ENCODE results near the gene ARF3.
A peak's percentile ranks its signal among the peaks of the same experiment; 100 is the strongest.

The ARF3 gene

DNA sequence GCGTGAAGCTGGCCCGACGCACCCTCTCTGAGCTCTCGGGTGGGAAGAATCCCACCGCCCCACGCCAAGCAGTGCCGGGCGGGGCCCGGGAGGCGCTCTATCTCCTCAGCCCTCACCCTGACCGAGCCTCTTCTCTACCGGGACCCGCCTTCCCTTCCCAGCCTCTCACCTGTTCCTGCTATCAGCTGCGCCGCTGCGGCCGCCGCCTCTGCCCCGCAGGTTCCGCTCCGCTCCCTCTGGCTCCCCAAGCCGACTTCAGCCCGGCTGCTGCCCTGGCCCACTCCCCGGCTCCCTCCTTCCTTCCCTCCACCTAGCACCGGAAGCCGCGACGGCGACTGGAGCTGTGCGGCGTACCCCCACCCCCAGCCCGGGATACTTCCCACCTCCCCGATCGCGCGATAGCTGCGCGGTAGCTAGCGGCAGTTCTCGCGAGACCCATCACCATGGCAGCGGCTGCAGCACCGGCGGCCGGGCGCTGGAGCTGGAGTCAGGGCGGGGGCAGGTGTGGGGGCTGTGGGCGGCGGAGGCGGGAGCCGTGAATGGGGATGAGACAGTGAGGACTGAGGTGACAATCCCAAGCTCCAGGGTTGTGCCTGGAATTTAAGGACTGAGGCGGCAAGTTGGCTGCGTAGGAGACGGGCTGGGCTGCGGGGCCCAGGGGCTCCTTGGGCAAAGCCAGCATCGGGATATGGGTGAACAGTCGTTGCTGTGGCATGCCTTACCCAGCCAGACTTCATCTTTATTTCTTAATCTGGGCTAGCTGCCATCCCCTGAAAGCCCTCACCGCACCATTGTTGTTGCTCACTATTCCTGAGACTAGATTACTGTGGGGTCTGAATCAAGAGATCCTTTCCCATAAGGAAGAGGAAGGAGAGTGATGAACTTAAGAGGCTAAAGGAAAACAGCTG, at the start of gene ARF3:
ARF3 (minus strand) TSS at position 347 of the 908 bp plus-strand sequence. CDS start 16,392 bp downstream, outside the sequence.
- DNase-seq (ENCODE audit: low spot score), result peak; percentile 97

GRCh38 chr12:49000346-49000745, 43.1 kb upstream of the ARF3 start:
- no peak for DNase-seq (ENCODE audit: low spot score)

DNA sequence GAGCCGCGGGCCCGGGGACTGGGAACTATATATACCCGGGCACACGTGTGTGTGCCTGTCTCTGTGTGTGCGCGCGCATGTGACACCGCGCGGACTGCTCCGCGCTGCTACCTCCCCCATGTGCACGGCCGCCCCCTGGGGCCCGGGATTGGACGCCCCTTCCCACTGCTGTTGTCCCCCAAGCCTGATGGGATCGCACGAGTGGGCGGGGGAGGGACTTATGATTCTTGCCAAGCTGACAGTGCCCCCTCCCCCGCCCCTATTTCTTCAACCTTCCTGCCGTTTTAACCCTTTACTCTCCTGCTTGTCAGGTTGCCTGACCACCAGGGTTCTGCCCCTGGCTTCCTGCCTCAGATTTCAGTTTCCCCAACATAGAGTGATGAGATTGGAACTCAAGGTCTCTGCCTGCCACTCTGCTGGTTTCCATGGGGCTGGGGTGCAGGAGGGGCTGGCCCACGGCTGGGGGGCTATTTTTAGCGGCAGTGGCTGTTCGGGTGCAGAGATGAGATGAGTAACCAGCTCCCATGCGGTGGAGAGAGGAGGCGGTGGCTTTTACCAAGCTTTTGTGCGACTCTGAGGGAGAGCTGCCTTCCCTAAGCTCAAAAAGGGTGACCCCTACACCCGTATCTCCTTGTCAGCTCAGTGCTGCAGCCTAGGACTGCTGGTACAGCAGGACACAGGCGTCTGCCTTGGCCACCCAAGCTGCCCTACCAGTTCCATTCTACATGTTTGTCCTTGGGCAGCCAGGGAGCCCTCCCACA, 42.3 kb upstream of the ARF3 start, which contains the start of gene DDN:
DDN (minus strand) TSS at position 5 of the 761 bp plus-strand sequence. CDS start 88 bp downstream, outside the sequence.
- peak; percentile 58 for DNase-seq (ENCODE audit: low spot score)

DNA sequence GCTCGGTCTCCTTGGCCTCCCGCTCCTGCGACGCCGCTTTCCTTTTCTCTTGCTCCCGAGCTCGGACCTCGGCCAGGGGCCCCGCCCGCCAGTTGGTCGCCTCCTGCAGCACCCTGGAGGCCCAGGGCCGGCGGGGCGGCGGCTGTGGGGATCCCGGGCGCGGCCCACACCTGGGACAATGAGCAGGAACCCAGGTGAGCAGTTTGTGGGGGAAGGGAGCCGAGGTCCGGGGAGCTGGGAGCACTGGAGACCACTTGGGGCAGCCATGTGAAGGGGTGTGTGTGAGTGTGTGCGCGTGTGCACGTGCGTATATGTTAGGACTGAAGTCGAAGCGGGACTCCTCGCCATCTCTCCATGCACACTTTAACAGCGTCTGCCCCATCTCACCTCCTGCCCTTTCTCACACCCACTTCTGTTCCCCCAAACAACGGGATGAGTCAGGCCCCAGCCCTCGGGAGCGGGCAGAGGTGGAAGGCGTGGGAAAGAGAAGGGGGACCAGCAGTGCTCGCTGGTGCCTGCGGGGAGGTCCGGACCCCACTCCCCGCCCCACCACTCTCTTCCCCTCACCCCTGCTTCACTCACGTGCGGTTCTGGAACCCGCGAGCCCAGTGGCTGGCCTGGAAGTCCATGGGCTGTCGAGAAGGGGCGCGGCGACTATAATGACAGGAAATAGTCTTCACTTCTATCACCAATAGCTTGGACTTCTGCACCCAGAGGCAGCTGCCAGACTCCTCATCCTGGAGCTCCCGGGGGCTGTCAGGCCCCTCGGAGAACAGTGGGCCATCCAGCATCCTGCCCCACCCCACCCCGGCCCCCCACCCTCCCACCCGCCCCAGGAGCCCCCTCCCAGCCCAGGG, 41.4 kb upstream of the ARF3 start:
- DNase-seq (ENCODE audit: low spot score), result no peak

- peak; percentile 63 for DNase-seq (ENCODE audit: low spot score)
These were observed 40.6 kb upstream of the ARF3 start for GRCh38 chr12:48997719-48998496.

- peak; percentile 81 for DNase-seq (ENCODE audit: low spot score)
These were observed 39.8 kb upstream of the ARF3 start for GRCh38 chr12:48996794-48997718.

DNA sequence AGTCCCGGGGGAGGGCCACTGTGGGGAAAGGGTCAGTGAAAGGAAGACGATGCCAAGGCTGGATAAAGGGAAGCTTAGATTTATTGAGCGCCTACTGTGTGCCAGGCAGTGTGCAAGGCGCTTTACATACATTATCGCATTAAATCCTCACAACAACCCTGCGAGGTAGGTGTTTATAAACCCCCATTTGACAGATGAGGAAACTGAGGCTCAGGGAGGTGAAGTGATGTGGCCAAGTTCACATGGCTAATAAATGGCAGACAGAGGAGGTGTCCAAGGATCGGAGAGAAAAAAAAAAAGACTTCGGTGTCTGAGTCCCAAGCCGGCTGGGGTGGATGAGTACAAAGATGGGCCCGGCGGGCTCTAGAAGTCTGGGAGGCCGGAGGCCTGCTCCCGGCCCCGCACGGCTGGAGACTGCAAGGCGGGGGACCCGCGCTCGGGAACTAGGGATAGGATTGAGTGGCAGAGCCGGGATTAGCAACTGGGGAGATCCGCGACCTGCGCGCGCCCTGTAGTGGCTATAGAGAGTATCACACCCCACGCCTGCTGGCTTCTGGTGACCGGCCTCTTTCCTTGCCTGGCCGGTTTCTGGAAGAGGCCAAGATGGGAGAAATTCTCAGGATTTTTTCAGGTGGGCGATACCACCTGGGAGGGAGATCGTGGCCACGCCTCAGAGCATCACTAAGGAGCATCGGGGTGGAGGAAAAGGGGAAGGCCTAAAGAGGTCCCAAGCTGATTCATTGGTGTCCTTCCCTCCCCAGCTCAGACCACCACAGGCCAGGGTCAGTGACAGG, 38.0 kb upstream of the ARF3 start:
- DNase-seq (ENCODE audit: low spot score), result peak; percentile 97

DNA sequence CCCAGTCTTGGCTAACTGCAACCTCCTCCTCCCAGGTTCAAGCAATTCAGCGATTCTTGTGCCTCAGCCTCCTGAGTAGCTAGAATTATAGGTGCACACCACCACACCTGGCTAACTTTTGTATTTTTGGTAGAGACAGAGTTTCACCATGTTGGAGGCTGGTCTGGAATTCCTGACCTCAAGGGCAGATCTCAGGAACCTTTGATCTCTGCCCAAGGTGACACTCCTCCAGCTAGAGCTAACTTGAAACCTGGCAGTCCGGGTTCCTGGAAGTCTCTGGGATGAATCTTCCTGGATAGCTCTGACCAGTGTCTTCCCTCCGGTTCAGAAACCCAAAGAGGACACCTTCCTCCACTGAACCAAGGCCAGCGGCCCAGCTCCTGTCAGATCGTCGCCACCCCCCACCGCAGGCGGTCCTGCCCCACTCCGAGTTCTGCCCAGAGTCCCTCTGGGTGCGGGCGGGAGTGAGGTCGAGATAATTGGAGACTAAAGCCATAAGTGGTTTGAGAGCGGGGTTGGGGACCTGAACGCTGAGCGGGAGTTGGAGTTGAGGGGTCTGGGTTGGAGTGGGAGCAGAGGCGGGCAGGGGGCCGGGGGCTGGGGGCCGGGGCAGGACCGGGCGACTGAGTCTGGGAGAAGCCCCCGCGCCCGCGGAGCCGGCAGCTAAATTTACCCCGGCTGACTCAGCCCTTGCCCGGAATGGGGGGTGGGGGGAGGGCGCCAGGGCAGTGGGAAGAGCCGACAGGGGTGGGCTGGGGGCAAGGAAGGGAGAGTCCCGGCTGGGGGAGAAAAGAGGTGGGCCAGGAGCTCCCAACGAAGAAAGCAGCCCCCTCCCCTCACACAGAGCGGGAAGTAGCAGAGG, 37.2 kb upstream of the ARF3 start:
- no peak for DNase-seq (ENCODE audit: low spot score)

- no peak for DNase-seq (ENCODE audit: low spot score)
These were observed 36.5 kb upstream of the ARF3 start for GRCh38 chr12:48993787-48994186.

DNA sequence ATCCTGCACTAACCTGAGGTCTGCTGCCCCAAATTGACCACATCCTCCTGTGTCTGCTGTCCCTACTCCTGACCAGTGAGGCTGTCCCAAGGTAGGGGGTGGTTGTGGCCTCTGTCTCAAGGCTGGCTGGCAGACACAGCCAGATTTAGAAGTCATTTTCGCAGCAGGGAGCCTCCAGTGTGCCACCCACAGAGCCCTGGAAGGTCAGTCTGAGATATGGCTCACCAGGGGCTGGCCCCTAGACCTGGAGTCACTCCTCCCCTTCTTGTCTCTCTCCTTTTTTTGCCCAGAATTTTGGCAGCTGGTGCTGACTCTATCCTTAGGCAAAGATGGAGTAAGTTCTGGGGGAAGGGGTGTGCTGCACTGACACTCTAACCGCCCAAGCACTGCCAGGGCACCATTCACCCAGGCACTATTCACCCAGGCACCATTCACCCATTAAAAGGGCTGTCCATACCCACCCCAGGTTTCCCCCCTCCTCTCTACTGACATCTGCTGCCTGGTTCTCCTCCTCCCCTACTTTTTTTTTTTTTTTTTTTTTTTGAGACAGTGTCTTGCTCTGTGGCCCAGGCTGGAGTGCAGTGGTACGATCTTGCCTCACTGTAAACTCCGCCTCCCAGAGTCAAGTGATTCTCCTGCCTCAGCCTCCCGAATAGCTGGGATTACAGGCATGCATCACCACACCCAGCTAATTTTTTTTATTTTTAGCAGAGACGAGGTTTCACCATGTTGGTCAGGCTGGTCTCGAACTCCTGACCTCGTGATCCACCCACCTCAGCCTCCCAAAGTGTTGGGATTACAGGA, 34.2 kb upstream of the ARF3 start:
- DNase-seq (ENCODE audit: low spot score), result no peak

GRCh38 chr12:48990552-48990951, 33.3 kb upstream of the ARF3 start:
- DNase-seq (ENCODE audit: low spot score), result no peak

DNA sequence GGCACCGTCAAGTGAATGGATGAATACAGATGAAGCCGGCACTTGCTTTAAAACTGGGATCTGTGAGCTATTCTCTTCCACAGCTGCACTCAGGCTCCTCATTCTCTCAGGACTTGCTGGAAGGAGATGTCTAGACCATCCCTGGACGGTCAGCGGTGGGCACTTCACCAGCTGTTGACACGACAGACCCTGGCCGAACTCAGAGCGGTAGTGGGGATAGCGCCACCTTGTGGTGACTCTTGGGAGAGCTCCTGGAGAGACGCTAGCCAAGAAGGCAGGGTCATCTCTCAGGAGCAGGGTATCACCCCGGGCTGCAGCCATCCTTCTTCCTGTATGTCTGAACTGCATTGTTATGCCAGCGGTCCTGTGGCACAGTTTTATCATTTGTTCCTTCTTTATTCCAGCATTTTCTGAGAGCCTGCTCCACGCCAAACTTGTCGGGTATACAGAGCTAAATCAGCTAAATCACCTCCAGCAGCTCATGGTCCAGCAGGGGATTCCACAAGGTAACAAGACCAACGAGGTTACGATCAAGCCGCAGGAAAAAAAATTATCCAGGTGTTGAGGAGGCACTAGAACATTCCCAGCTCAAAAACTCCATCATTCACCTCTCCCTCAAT, 30.9 kb upstream of the ARF3 start:
- DNase-seq (ENCODE audit: low spot score), result peak; percentile 75

DNA sequence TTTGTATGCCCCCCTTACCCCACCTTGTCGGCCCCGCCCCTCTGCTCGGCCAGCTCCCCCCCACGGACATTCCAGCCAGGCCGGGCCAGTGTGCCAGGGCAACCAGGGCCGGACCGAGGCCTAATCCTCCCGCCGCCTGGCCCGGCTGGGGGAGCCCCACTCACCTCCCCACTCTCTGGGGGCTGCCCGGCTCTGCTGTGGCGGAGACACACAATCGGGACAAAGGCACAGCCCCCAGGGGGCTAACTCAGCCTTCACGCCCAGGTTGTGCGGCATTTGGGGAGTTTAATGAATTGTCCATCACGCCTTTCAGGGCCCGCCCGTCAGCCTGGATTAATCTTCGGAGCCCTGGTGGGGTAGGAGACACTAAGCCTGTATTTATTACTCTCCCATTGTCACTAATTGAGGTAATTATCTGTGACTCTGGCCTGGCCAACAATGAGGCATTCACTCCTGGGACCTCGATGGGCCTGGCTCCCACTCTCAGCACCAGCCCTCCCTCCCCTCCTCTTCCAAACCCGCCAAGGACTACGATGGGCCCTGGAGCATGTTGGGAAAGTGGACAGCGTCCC, 29.5 kb upstream of the ARF3 start:
- DNase-seq (ENCODE audit: low spot score), result no peak

DNA sequence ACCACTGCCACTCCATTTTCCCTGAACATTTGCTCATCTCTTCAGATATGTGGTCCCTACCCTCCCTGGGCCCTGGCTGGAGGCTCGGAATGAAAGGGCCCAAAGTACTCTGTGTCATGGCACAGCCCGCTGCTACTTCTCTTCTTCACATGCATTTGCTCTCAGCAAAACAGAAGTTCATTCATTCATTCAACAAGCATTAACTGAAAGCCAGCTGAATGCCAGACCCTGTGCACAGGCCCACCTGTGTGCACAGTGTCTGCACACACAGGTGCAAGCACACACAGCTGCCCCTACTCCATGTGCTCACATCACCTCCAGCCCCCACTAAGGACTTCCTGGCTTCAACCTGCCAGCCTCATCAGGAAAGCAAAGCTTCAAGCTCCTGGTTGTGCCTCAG, 28.6 kb upstream of the ARF3 start:
- DNase-seq (ENCODE audit: low spot score), result no peak

GRCh38 chr12:48985475-48985897, 28.2 kb upstream of the ARF3 start:
- no peak for DNase-seq (ENCODE audit: low spot score)

- no peak for DNase-seq (ENCODE audit: low spot score)
These were observed 25.3 kb upstream of the ARF3 start for GRCh38 chr12:48982397-48983080.
